Loucy (cell line): ENCODE results near the gene ASAH2.

ENCODE experiments used
- CTCF ChIP-seq: fragments of 200-600 bp; sonication (generic); conservative IDR thresholded peaks from 2 replicates; pipeline ENCODE4 v1.5.1; 2014; ENCODE audit warnings: mild to moderate bottlenecking, antibody characterized with exemption, low read length
- EZH2phosphoT487 ChIP-seq: fragments of 200-600 bp; IDR thresholded peaks from 2 replicates; pipeline ENCODE4 v1.6.1; 2018; ENCODE audit warnings: antibody characterized with exemption, mild to moderate bottlenecking, moderate library complexity, borderline replicate concordance

- TF ChIP-seq CTCF: no peak
- no peak for TF ChIP-seq EZH2phosphoT487
Observed at GRCh38 chr10:50254479-50254878, 3.2 kb upstream of the ASAH2 start.
